HepG2 (cell line): ENCODE results near the gene PSMB8. TPM values are rescaled to one million over a fixed set of nuclear protein-coding genes. Genes with fewer than 3 reads are reported as not detected.

Source experiments
- ADNP ChIP-seq: sonication (generic); formaldehyde crosslinking; IDR thresholded peaks from 2 replicates; pipeline ENCODE4 v1.4.0; 2020; ENCODE audit warnings: missing genetic modification reagents
- CHD4 ChIP-seq: fragments of 200-600 bp; sonication (generic); IDR thresholded peaks from 2 replicates; pipeline ENCODE4 v1.7.0; 2017; ENCODE audit warnings: mild to moderate bottlenecking, low read length, borderline replicate concordance
- KAT8 ChIP-seq: IDR thresholded peaks from 2 replicates; pipeline ENCODE4 v1.6.1; 2016; ENCODE audit warnings: missing genetic modification reagents, missing compliant biosample characterization
- KLF15 ChIP-seq: sonication (generic); formaldehyde crosslinking; IDR thresholded peaks from 2 replicates; pipeline ENCODE4 v1.8.1; 2023; ENCODE audit warnings: borderline replicate concordance, mild to moderate bottlenecking, inconsistent platforms, missing genetic modification reagents, mixed read lengths
- MEIS2 ChIP-seq: sonication (generic); formaldehyde crosslinking; IDR thresholded peaks from 2 replicates; pipeline ENCODE4 v1.9.0; 2021; ENCODE audit warnings: mild to moderate bottlenecking, missing genetic modification reagents
- MTF2 ChIP-seq: sonication (generic); formaldehyde crosslinking; IDR thresholded peaks from 2 replicates; pipeline ENCODE4 v1.5.0; 2020; ENCODE audit warnings: missing genetic modification reagents, borderline replicate concordance
- PAWR ChIP-seq: sonication (generic); formaldehyde crosslinking; IDR thresholded peaks from 2 replicates; pipeline ENCODE4 v1.4.0; 2020; ENCODE audit warnings: missing genetic modification reagents, mild to moderate bottlenecking, borderline replicate concordance
- PHF20 ChIP-seq: sonication (generic); formaldehyde crosslinking; IDR thresholded peaks from 2 replicates; pipeline ENCODE4 v1.5.0; 2020; ENCODE audit warnings: mild to moderate bottlenecking, missing genetic modification reagents
- REL ChIP-seq: sonication (generic); formaldehyde crosslinking; conservative IDR thresholded peaks from 2 replicates; pipeline ENCODE4 v1.8.0; 2022; ENCODE audit warnings: mild to moderate bottlenecking, missing genetic modification reagents, moderate library complexity
- ZC3H4 ChIP-seq: sonication (generic); formaldehyde crosslinking; IDR thresholded peaks from 2 replicates; pipeline ENCODE4 v1.4.0; 2020; ENCODE audit warnings: missing genetic modification reagents, borderline replicate concordance
- ZNF501 ChIP-seq: sonication (generic); formaldehyde crosslinking; IDR thresholded peaks from 2 replicates; pipeline ENCODE4 v1.5.1; 2020; ENCODE audit warnings: mild to moderate bottlenecking, moderate library complexity, missing genetic modification reagents
- ZNF589 ChIP-seq: sonication (generic); formaldehyde crosslinking; conservative IDR thresholded peaks from 2 replicates; pipeline ENCODE4 v1.8.0; 2022; ENCODE audit warnings: mild to moderate bottlenecking, moderate library complexity, missing genetic modification reagents
- ZSCAN9 ChIP-seq: IDR thresholded peaks from 2 replicates; pipeline ENCODE4 v1.6.1; 2016; ENCODE audit warnings: borderline replicate concordance
- polyA plus RNA-seq, 8 experiments: library from polyadenylated mRNA; depleted of rRNA in 3 of 8; stranded (reverse) in 7 of 8; unstranded in 1 of 8; fragments of >200 nt; fragmentation: Illumina TruSeq in 4 of 8; extraction: Trizol in 4 of 8; gene quantifications; 2 replicates each; pipeline versions ENCODE4 v1.2.1 to v1.2.3, GENCODE V29; 2011 to 2016; ENCODE audit warnings: low read depth in 4 of 8, missing spikeins in 1 of 8, mixed read lengths in 1 of 8; ENCODE audit not compliant: insufficient read depth in 1 of 8
- total RNA-seq, 5 experiments: library from RNA; depleted of rRNA; stranded (reverse); fragments of >200 nt; fragmentation: Illumina TruSeq; extraction: Trizol; gene quantifications; 2 replicates each; pipeline ENCODE4 v1.2.3, GENCODE V29; 2016; ENCODE audit warnings: low read depth in 1 of 5
- TF ChIP-seq, protein P1 (sequence below): sonication (generic); formaldehyde crosslinking; IDR thresholded peaks from 2 replicates; pipeline ENCODE4 v1.4.0; 2020; ENCODE audit warnings: missing genetic modification reagents
- TF ChIP-seq, protein P2 (sequence below): sonication (generic); formaldehyde crosslinking; IDR thresholded peaks from 2 replicates; pipeline ENCODE4 v1.4.0; 2020; ENCODE audit warnings: mild to moderate bottlenecking, missing genetic modification reagents
- TF ChIP-seq, protein P3 (sequence below), 2 experiments: fragments of 450-650 bp in 1 of 2; sonication (generic) in 1 of 2; formaldehyde crosslinking in 1 of 2; IDR thresholded peaks; 2 replicates each; pipeline versions ENCODE4 v1.6.1 to v1.8.0; 2016 to 2022; ENCODE audit warnings: antibody characterized with exemption in 1 of 2, mild to moderate bottlenecking in 1 of 2, missing genetic modification reagents in 1 of 2

PSMB8 gene
- total and polyA plus RNA-seq, 2 of the 13 experiments (the other 11 are each of a cell fraction or from before 2014, with no cell fraction given), result 30.7 to 64.7 TPM

DNA sequence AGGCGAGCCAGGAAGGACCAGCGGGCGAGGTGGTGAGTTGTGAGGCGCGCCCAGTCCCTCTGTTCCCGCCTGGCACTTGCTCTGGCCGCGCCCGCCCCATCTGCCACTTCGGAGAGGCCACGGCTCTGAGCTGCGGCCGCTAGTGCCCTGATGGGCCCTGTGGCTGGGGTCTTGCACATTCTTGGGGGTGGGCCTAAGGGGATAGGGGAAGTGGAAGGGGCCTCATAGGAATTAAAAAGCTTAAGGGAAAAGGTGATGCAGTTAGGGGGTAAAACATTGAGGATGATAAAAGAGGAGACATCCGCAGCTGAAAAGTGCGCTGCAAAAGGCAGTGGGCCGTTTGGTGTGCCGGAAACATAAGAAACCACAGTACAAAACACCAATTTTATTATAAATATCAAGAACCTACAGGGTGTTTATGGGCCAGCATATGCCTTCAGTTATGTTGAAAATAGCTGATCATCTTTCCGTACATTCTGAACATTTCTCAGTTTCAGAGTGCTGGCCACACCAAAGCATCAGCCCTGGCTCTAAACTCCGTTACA lies 1.1 kb upstream of the PSMB8 start (continued):
- TF ChIP-seq, protein P1, sequence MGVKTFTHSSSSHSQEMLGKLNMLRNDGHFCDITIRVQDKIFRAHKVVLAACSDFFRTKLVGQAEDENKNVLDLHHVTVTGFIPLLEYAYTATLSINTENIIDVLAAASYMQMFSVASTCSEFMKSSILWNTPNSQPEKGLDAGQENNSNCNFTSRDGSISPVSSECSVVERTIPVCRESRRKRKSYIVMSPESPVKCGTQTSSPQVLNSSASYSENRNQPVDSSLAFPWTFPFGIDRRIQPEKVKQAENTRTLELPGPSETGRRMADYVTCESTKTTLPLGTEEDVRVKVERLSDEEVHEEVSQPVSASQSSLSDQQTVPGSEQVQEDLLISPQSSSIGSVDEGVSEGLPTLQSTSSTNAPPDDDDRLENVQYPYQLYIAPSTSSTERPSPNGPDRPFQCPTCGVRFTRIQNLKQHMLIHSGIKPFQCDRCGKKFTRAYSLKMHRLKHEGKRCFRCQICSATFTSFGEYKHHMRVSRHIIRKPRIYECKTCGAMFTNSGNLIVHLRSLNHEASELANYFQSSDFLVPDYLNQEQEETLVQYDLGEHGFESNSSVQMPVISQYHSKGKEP, result no peak
- TF ChIP-seq CHD4 (no peak), REL (CRISPR knock-in tag) (no peak), ADNP (CRISPR knock-in tag) (no peak), PAWR (CRISPR knock-in tag) (no peak), KAT8 (no peak), KLF15 (CRISPR knock-in tag) (no peak), ZNF589 (CRISPR knock-in tag) (peak; percentile 24; the same call in 1 of the 2 replicates), PHF20 (CRISPR knock-in tag) (no peak), MTF2 (CRISPR knock-in tag) (no peak), ZC3H4 (no peak), ZSCAN9 (CRISPR knock-in tag) (no peak), MEIS2 (CRISPR knock-in tag) (no peak), ZNF501 (CRISPR knock-in tag) (no peak)
- TF ChIP-seq, protein P2, sequence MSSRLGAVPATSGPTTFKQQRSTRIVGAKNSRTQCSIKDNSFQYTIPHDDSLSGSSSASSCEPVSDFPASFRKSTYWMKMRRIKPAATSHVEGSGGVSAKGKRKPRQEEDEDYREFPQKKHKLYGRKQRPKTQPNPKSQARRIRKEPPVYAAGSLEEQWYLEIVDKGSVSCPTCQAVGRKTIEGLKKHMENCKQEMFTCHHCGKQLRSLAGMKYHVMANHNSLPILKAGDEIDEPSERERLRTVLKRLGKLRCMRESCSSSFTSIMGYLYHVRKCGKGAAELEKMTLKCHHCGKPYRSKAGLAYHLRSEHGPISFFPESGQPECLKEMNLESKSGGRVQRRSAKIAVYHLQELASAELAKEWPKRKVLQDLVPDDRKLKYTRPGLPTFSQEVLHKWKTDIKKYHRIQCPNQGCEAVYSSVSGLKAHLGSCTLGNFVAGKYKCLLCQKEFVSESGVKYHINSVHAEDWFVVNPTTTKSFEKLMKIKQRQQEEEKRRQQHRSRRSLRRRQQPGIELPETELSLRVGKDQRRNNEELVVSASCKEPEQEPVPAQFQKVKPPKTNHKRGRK, result no peak
- TF ChIP-seq, protein P3, sequence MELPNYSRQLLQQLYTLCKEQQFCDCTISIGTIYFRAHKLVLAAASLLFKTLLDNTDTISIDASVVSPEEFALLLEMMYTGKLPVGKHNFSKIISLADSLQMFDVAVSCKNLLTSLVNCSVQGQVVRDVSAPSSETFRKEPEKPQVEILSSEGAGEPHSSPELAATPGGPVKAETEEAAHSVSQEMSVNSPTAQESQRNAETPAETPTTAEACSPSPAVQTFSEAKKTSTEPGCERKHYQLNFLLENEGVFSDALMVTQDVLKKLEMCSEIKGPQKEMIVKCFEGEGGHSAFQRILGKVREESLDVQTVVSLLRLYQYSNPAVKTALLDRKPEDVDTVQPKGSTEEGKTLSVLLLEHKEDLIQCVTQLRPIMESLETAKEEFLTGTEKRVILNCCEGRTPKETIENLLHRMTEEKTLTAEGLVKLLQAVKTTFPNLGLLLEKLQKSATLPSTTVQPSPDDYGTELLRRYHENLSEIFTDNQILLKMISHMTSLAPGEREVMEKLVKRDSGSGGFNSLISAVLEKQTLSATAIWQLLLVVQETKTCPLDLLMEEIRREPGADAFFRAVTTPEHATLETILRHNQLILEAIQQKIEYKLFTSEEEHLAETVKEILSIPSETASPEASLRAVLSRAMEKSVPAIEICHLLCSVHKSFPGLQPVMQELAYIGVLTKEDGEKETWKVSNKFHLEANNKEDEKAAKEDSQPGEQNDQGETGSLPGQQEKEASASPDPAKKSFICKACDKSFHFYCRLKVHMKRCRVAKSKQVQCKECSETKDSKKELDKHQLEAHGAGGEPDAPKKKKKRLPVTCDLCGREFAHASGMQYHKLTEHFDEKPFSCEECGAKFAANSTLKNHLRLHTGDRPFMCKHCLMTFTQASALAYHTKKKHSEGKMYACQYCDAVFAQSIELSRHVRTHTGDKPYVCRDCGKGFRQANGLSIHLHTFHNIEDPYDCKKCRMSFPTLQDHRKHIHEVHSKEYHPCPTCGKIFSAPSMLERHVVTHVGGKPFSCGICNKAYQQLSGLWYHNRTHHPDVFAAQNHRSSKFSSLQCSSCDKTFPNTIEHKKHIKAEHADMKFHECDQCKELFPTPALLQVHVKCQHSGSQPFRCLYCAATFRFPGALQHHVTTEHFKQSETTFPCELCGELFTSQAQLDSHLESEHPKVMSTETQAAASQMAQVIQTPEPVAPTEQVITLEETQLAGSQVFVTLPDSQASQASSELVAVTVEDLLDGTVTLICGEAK (IDR thresholded peaks at IDR 0.05), result no peak
- TF ChIP-seq, protein P3 (CRISPR knock-in tag; IDR thresholded peaks at IDR 0.05), result no peak
